ENCODE results near the gene RAB11B. TPM values are rescaled to one million over a fixed set of nuclear protein-coding genes. Genes with fewer than 3 reads are reported as not detected.

The RAB11B gene
- total and polyA plus RNA-seq, 2 of the 13 experiments (the other 11 are each of a cell fraction or from before 2014, with no cell fraction given), result 6.0 to 28.4 TPM

DNA sequence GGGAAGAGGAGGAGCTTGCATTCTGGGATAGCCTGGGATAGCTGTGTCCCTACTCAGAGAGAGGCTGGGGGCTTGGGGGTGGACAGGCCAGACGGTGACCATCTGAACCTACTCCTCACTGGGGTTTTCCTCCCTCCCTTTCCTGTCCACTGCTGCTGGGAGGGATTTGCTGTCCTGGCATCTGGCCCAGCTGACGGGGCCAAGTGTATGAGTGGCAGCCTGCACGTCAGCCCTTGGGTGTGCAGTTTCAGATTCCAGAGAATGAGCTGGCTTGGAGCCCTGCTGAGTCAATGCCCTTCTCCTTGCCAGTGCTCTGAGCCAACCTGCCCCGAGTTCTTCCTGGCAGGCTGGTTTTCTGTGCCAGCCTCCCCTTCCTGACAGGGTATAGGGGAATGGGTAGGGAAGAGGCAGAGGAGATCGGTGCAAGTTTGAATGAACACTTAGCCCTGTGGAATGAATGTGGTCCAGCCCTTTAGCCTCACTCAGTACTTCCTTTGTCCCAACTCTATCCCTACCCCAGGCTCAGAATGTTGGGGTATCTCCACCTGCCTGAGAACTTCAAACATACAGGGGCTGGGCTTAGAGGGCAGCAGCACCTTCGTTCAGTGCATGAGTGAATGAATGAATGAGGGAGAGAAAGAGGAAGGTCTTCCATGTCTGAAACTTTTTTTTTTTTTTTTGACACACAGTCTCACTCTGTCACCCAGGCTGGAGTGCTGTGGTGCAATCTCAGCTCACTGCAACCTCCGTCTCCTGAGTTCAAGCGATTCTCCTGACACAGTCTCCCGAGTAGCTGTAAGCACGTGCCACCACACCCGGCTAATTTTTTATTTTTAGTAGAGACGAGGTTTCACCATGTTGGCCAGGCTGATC lies 28.0 kb upstream of the RAB11B start (continued):
- TF ChIP-seq ZNF101 (CRISPR knock-in tag; IDR thresholded peaks at IDR 0.05; ENCODE audit: borderline replicate concordance, low read depth), result no peak
- TF ChIP-seq SETDB1 (CRISPR knock-in tag; IDR thresholded peaks at IDR 0.05; ENCODE audit: borderline replicate concordance), result no peak
- TF ChIP-seq ZNF550 (CRISPR knock-in tag; IDR thresholded peaks at IDR 0.05; ENCODE audit: borderline replicate concordance), result no peak
- TF ChIP-seq, protein P1, sequence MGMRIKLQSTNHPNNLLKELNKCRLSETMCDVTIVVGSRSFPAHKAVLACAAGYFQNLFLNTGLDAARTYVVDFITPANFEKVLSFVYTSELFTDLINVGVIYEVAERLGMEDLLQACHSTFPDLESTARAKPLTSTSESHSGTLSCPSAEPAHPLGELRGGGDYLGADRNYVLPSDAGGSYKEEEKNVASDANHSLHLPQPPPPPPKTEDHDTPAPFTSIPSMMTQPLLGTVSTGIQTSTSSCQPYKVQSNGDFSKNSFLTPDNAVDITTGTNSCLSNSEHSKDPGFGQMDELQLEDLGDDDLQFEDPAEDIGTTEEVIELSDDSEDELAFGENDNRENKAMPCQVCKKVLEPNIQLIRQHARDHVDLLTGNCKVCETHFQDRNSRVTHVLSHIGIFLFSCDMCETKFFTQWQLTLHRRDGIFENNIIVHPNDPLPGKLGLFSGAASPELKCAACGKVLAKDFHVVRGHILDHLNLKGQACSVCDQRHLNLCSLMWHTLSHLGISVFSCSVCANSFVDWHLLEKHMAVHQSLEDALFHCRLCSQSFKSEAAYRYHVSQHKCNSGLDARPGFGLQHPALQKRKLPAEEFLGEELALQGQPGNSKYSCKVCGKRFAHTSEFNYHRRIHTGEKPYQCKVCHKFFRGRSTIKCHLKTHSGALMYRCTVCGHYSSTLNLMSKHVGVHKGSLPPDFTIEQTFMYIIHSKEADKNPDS (CRISPR knock-in tag; IDR thresholded peaks at IDR 0.05), result 0 out of 2 replicates have a peak, but pooled peaks have one; percentile 56
- peak; percentile 66; the same call in 1 of the 2 replicates for TF ChIP-seq DRAP1 (CRISPR knock-in tag; IDR thresholded peaks at IDR 0.05)
- 0 out of 2 replicates have a peak, but pooled peaks have one; percentile 8 for TF ChIP-seq ZNF138 (CRISPR knock-in tag; IDR thresholded peaks at IDR 0.05; ENCODE audit: low read depth)
- TF ChIP-seq AHDC1 (CRISPR knock-in tag; IDR thresholded peaks at IDR 0.05; ENCODE audit: borderline replicate concordance), result no peak
- TF ChIP-seq ZNF597 (CRISPR knock-in tag; IDR thresholded peaks at IDR 0.05), result no peak
- no peak for TF ChIP-seq ZMAT5 (CRISPR knock-in tag; IDR thresholded peaks at IDR 0.05; ENCODE audit: borderline replicate concordance, low read depth)
- no peak for TF ChIP-seq SKI (IDR thresholded peaks at IDR 0.05; ENCODE audit: partially characterized antibody)
- TF ChIP-seq ZC3H4 (CRISPR knock-in tag; IDR thresholded peaks at IDR 0.05; ENCODE audit: borderline replicate concordance), result no peak
- no peak for TF ChIP-seq HES4 (CRISPR knock-in tag; IDR thresholded peaks at IDR 0.05; ENCODE audit: borderline replicate concordance)
- TF ChIP-seq FOXM1 (CRISPR knock-in tag; IDR thresholded peaks at IDR 0.05), result no peak
- no peak for TF ChIP-seq SATB2 (CRISPR knock-in tag; IDR thresholded peaks at IDR 0.05)
- no peak for TF ChIP-seq REPIN1 (CRISPR knock-in tag; IDR thresholded peaks at IDR 0.05; ENCODE audit: borderline replicate concordance, low read depth)
- TF ChIP-seq PHF5A (CRISPR knock-in tag; IDR thresholded peaks at IDR 0.05; ENCODE audit: low read depth, unreplicated experiment), result no peak
- TF ChIP-seq ZNF749 (CRISPR knock-in tag; IDR thresholded peaks at IDR 0.05; ENCODE audit: borderline replicate concordance), result no peak
- no peak for TF ChIP-seq TCF12 (IDR thresholded peaks at IDR 0.05)
- no peak for TF ChIP-seq TCF12 (CRISPR knock-in tag; IDR thresholded peaks at IDR 0.05)
